ENCODE measurements around the gene OR6A2.

Gene OR6A2

GRCh38 chr11:6755953-6756347 lies 43.5 kb downstream of the OR6A2 start:
- no peak for DNase-seq

- DNase-seq, result peak; percentile 21
These were observed 44.1 kb downstream of the OR6A2 start for GRCh38 chr11:6755303-6755952.

- no peak for DNase-seq
These were observed 52.3 kb downstream of the OR6A2 start for GRCh38 chr11:6747097-6747668.

GRCh38 chr11:6746626-6747025 lies 52.9 kb downstream of the OR6A2 start:
- no peak for DNase-seq

GRCh38 chr11:6746086-6746618 lies 53.3 kb downstream of the OR6A2 start:
- no peak for DNase-seq

- DNase-seq, result no peak
These were observed 53.9 kb downstream of the OR6A2 start for GRCh38 chr11:6745465-6746015.

GRCh38 chr11:6745018-6745417 lies 54.5 kb downstream of the OR6A2 start:
- no peak for DNase-seq

GRCh38 chr11:6742260-6742659 lies 57.2 kb downstream of the OR6A2 start:
- no peak for DNase-seq
